Stimulated activated CD4-positive, alpha-beta T cell treated with anti-CD3 and anti-CD28 coated beads, Interleukin-15, amount 100 ng/mL, for 48 hours (primary cell): ENCODE measurements around the gene LONRF3.

Source experiments
- DNase-seq, 2 donors: peaks; one replicate each; pipeline ENCODE4 v3.0.0-alpha.2; 2020; ENCODE audit warnings: low read depth in 2 of 2

LONRF3 gene

GRCh38 chrX:119036107-119037029 lies 62.0 kb downstream of the LONRF3 start:
- DNase-seq = no peak

- no peak for DNase-seq
These were observed 66.0 kb downstream of the LONRF3 start for GRCh38 chrX:119040432-119040831.

DNA sequence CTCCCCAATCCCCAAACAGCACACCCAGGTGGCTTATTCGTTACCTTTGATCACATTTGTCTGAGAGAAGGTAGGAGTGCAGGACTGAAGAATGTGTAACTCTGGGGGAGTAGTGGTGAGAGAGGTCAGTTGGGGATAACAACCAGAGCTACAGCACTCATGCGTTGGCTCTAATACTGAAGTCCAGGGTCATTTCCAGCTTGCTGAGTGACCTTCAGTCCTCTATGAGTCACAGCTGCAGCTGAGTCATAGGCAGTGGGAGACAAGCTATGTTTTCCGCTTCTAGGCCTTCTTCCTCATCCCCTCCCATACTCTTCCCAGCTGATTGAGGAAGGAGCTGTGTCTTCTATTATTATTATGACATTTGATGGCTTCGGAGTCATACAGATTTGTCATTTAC lies 66.8 kb downstream of the LONRF3 start:
- DNase-seq = no peak

- no peak for DNase-seq
These were observed 67.6 kb downstream of the LONRF3 start for GRCh38 chrX:119042040-119042439.

GRCh38 chrX:119042996-119043395 lies 68.6 kb downstream of the LONRF3 start:
- no peak for DNase-seq

- peak in 1 of 2 donors; percentile 7 for DNase-seq
These were observed 71.5 kb downstream of the LONRF3 start for GRCh38 chrX:119045884-119046283.

DNA sequence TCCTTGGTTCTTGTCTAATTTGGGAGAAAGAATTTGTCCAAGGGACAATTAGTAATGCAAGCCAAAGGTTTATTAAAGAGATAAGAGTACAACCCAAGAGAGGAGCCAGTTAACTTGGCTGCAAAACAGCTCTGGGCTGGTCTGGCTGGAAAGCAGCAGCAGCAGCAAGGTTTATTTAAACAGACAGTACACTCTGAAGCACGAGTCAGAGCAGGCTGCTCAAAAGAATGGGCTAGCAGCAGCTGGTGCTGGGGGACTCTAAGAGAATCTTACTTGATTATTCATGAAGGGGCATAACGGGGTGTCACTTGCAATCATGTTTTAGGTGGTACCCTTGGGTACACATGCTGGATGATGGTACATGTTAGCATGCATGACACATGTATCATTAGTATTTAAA lies 81.3 kb downstream of the LONRF3 start:
- no peak for DNase-seq

- no peak for DNase-seq
These were observed 88.4 kb downstream of the LONRF3 start for GRCh38 chrX:119062750-119063374.

DNA sequence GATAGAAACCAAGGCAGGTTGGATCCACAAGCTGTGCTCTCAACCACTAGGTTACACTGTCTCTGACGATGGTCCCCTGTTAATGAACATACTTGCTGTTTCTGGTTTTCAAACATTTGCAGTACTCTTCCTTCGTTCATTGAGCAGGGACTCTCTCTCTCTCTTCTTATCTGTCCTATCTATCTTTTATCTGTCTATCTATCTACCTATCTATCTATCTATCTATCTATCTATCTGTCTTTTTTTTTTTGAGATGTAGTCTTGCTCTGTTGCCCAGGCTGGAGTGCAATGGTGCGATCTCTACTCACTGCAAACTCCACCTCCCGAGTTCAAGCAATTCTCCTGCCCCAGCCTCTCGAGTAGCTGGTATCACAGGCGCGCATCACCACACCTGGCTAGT lies 89.0 kb downstream of the LONRF3 start:
- DNase-seq = no peak

DNA sequence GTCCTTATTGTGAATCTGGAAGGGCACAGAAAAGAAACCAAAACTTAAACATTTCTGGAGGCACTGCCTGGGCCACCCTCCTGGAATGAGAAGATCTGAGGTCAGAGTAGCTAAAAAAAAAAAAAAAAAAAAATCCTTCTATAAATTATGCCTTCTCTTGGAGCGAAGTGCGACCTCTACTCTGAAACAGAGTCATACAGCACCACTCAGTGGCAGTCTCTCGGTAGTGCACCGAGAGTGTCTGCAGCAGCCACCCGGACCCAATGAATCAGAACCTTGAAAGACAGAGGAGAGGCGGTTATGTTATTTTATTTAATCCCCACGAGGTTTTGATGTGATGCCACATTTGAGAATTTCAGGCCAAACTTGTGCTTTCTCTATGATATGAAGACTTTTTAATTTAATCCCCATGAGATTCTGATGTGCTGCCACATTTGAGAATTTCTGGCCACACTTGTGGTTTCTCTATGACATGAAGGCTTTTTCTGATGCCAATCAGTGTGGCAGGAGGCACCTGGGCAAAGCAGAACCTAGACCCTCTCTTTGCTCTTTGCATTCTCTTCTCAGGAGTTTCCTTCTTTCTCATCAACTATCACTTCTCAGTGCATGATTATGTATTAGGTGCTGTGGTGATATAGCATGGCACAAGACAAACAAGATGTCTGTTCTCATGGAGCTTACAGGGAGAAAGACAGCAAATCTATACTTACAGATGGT lies 92.8 kb downstream of the LONRF3 start:
- DNase-seq = peak; percentile 24 to 51
